Stimulated activated naive B cell treated with anti-CD40 and anti-IgM and Interleukin-4, amounts not matched to agents 10 μg/mL and 1 μg/mL and 100 μg/mL, for 72 hours (primary cell): Measurements from ENCODE around the gene GMDS.
A peak's percentile ranks its signal among the peaks of the same experiment; 100 is the strongest.
"Not testable (repeated sequence)": the region's sequence is repeated elsewhere in the genome, so short reads cannot be mapped to it uniquely, and the experiment has no call there.

Experiments used
- ATAC-seq, 2 donors: fragments of 150-1000 bp; cut with Tn5 transposase; replicated peaks; 2 replicates each; pipeline ENCODE4 v1.10.0; 2021; ENCODE audit warnings: moderate library complexity in 1 of 2
- DNase-seq: peaks from one replicate; pipeline ENCODE4 v3.0.0; 2021
- H3K27ac Mint-ChIP-seq: one replicate; pipeline ENCODE4 v1.8.0; 2022; ENCODE audit warnings: mild to moderate bottlenecking, mixed read lengths
- H3K27me3 Mint-ChIP-seq, 2 donors: one replicate each; pipeline ENCODE4 v1.8.0; 2022; ENCODE audit warnings: mixed read lengths in 2 of 2
- H3K36me3 Mint-ChIP-seq, 2 donors: one replicate each; pipeline ENCODE4 v1.8.0; 2022; ENCODE audit warnings: mixed read lengths in 2 of 2, mild to moderate bottlenecking in 1 of 2
- H3K4me1 Mint-ChIP-seq, 2 donors: one replicate each; pipeline ENCODE4 v1.8.0; 2022; ENCODE audit warnings: mixed read lengths in 2 of 2, mild to moderate bottlenecking in 1 of 2
- H3K4me3 Mint-ChIP-seq, 2 donors: one replicate each; pipeline ENCODE4 v1.8.0; 2022; ENCODE audit warnings: mild to moderate bottlenecking in 2 of 2, mixed read lengths in 2 of 2, moderate library complexity in 1 of 2
- H3K9me3 Mint-ChIP-seq, 2 donors: one replicate each; pipeline ENCODE4 v1.8.0; 2022; ENCODE audit warnings: mixed read lengths in 2 of 2, mild to moderate bottlenecking in 1 of 2

GMDS gene

GRCh38 chr6:1698527-1698926 is 546.9 kb downstream of the GMDS start:
- Mint-ChIP-seq H3K27me3 (no peaks in the 10 kb centered on the region), H3K4me1 (no peaks in the 10 kb centered on the region), H3K36me3 (peaks cover 6 to 9% of the 10 kb centered on the region in 2 donors), H3K27ac (no peak overlapping the region), H3K9me3 (peaks cover 0 to under 1% of the 10 kb centered on the region in 2 donors), H3K4me3 (no peak overlapping the region)
- ATAC-seq = no peak
- DNase-seq = no peak

- Mint-ChIP-seq H3K36me3 (peaks cover 12 to 16% of the 10 kb centered on the region in 2 donors), H3K4me1 (no peaks in the 10 kb centered on the region), H3K9me3 (peaks cover 5 to 7% of the 10 kb centered on the region in 2 donors), H3K27me3 (no peaks in the 10 kb centered on the region), H3K27ac (no peak overlapping the region), H3K4me3 (no peak overlapping the region)
- DNase-seq (no peak), ATAC-seq (no peak)
Measured at GRCh38 chr6:1697688-1698351, 547.6 kb downstream of the GMDS start.

GRCh38 chr6:1696463-1696850 is 548.9 kb downstream of the GMDS start:
- Mint-ChIP-seq H3K27me3 (no peaks in the 10 kb centered on the region), H3K4me1 (no peaks in the 10 kb centered on the region), H3K9me3 (peaks cover 9 to 10% of the 10 kb centered on the region in 2 donors), H3K27ac (no peak overlapping the region), H3K4me3 (no peak overlapping the region), H3K36me3 (peaks cover 15 to 21% of the 10 kb centered on the region in 2 donors)
- DNase-seq (no peak), ATAC-seq (no peak)

- Mint-ChIP-seq H3K4me3 (no peak overlapping the region), H3K27me3 (no peaks in the 10 kb centered on the region), H3K27ac (no peak overlapping the region), H3K36me3 (peaks cover 15 to 21% of the 10 kb centered on the region in 2 donors), H3K4me1 (no peaks in the 10 kb centered on the region), H3K9me3 (peaks cover 9 to 10% of the 10 kb centered on the region in 2 donors)
- DNase-seq = no peak
- no peak for ATAC-seq
Measured at GRCh38 chr6:1695546-1696462, 549.6 kb downstream of the GMDS start.

- not testable (repeated sequence) for ATAC-seq, H3K4me1 Mint-ChIP-seq, DNase-seq, H3K4me3 Mint-ChIP-seq, H3K27me3 Mint-ChIP-seq, H3K27ac Mint-ChIP-seq
- Mint-ChIP-seq H3K36me3 (peaks cover 26 to 33% of the 10 kb centered on the region in 2 donors), H3K9me3 (peaks cover 9 to 10% of the 10 kb centered on the region in 2 donors)
Measured at GRCh38 chr6:1691828-1692227, 553.6 kb downstream of the GMDS start.

- not testable (repeated sequence) for H3K4me1 Mint-ChIP-seq, H3K4me3 Mint-ChIP-seq, H3K27ac Mint-ChIP-seq, H3K27me3 Mint-ChIP-seq, DNase-seq, ATAC-seq
- H3K36me3 Mint-ChIP-seq = peaks cover 22 to 29% of the 10 kb centered on the region in 2 donors
- H3K9me3 Mint-ChIP-seq = peaks cover 9 to 10% of the 10 kb centered on the region in 2 donors
Measured at GRCh38 chr6:1690656-1691055, 554.7 kb downstream of the GMDS start.

- H3K9me3 Mint-ChIP-seq = peaks cover 9 to 10% of the 10 kb centered on the region in 2 donors
- H3K4me3 Mint-ChIP-seq = no peak overlapping the region
- no peaks in the 10 kb centered on the region for H3K27me3 Mint-ChIP-seq
- DNase-seq (no peak), ATAC-seq (no peak)
- H3K27ac Mint-ChIP-seq = no peak overlapping the region
- H3K4me1 Mint-ChIP-seq = peaks cover 0 to 7% of the 10 kb centered on the region in 2 donors
- H3K36me3 Mint-ChIP-seq = peaks cover 22 to 31% of the 10 kb centered on the region in 2 donors
Measured at GRCh38 chr6:1689141-1689540, 556.3 kb downstream of the GMDS start.

GRCh38 chr6:1688396-1688795 is 557.0 kb downstream of the GMDS start:
- Mint-ChIP-seq H3K4me3 (no peak overlapping the region), H3K27me3 (no peaks in the 10 kb centered on the region), H3K27ac (no peak overlapping the region), H3K36me3 (peaks cover 20 to 32% of the 10 kb centered on the region in 2 donors), H3K4me1 (peaks cover 0 to 7% of the 10 kb centered on the region in 2 donors), H3K9me3 (peaks cover 9% of the 10 kb centered on the region in 2 donors)
- DNase-seq (no peak), ATAC-seq (no peak)

GRCh38 chr6:1687402-1687801 is 558.0 kb downstream of the GMDS start:
- no peaks in the 10 kb centered on the region for H3K9me3 Mint-ChIP-seq
- peaks cover 12 to 22% of the 10 kb centered on the region in 2 donors for H3K36me3 Mint-ChIP-seq
- H3K4me3 Mint-ChIP-seq = no peak overlapping the region
- H3K27ac Mint-ChIP-seq = no peak overlapping the region
- DNase-seq = no peak
- no peaks in the 10 kb centered on the region for H3K27me3 Mint-ChIP-seq
- no peak for ATAC-seq
- H3K4me1 Mint-ChIP-seq = peaks cover 0 to 7% of the 10 kb centered on the region in 2 donors

- Mint-ChIP-seq H3K36me3 (peaks cover 12 to 21% of the 10 kb centered on the region in 2 donors), H3K4me1 (peaks cover 0 to 7% of the 10 kb centered on the region in 2 donors), H3K9me3 (no peaks in the 10 kb centered on the region), H3K27ac (no peak overlapping the region), H3K27me3 (no peaks in the 10 kb centered on the region), H3K4me3 (no peak overlapping the region)
- no peak for DNase-seq
- ATAC-seq = no peak
Measured at GRCh38 chr6:1686117-1687098, 559.0 kb downstream of the GMDS start.

GRCh38 chr6:1679688-1680068 is 565.7 kb downstream of the GMDS start:
- DNase-seq = no peak
- Mint-ChIP-seq H3K4me1 (no peaks in the 10 kb centered on the region), H3K27me3 (peaks cover 0 to 5% of the 10 kb centered on the region in 2 donors)

GRCh38 chr6:1679031-1679687 is 566.2 kb downstream of the GMDS start:
- Mint-ChIP-seq H3K9me3 (no peaks in the 10 kb centered on the region), H3K4me3 (no peak overlapping the region), H3K27ac (no peak overlapping the region), H3K4me1 (no peaks in the 10 kb centered on the region), H3K27me3 (peaks cover 0 to 5% of the 10 kb centered on the region in 2 donors), H3K36me3 (peaks cover 6 to 16% of the 10 kb centered on the region in 2 donors)
- no peak for ATAC-seq
- no peak for DNase-seq

More at GRCh38 chr6:1679688-1680068, 565.7 kb downstream of the GMDS start:
- no peaks in the 10 kb centered on the region for H3K9me3 Mint-ChIP-seq
- no peak for ATAC-seq
- H3K27ac Mint-ChIP-seq = no peak overlapping the region
- peaks cover 6 to 18% of the 10 kb centered on the region in 2 donors for H3K36me3 Mint-ChIP-seq
- no peak overlapping the region for H3K4me3 Mint-ChIP-seq

GRCh38 chr6:1678201-1678600 is 567.2 kb downstream of the GMDS start:
- Mint-ChIP-seq H3K9me3 (no peaks in the 10 kb centered on the region), H3K27me3 (peaks cover 0 to 9% of the 10 kb centered on the region in 2 donors), H3K36me3 (peaks cover 6 to 14% of the 10 kb centered on the region in 2 donors), H3K27ac (peak overlapping the region; percentile 56), H3K4me3 (no peak overlapping the region), H3K4me1 (no peaks in the 10 kb centered on the region)
- DNase-seq (no peak), ATAC-seq (no peak)
